ENCODE results near the gene FMNL3.
"Not testable (repeated sequence)": the region's sequence is repeated elsewhere in the genome, so short reads cannot be mapped to it uniquely, and the experiment has no call there.

The FMNL3 gene

DNA sequence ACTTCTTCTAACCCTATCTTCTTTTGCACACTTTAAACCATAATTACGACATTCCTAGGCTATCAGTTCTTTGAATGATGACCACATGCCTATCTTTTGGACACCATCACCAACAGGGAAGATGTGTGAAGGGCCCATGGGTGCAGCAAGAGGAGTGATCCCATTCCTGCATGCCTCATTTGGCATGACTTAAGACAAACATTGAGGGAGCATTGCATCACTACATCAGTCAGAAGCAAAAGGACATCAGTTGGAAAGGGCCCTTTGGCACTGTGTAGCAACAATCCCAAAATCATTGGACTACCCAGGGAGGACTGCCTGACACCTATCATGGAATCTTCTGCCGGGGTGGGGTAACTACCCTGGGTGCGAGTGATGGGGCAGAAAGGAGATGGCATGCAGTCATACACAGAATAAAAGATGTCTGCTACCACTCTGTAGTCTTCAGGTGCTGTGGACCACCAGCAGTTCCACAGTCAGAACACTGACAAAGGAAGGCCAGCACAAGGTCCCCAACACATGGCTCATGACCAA lies 23.4 kb upstream of the FMNL3 start:
- in situ Hi-C loops (cut with HindIII; ENCODE audit: low sequenced_read_pairs) = no loop called here
- no peak for DNase-seq (ENCODE audit: low read depth, low spot score)
- TF ChIP-seq, protein P1, sequence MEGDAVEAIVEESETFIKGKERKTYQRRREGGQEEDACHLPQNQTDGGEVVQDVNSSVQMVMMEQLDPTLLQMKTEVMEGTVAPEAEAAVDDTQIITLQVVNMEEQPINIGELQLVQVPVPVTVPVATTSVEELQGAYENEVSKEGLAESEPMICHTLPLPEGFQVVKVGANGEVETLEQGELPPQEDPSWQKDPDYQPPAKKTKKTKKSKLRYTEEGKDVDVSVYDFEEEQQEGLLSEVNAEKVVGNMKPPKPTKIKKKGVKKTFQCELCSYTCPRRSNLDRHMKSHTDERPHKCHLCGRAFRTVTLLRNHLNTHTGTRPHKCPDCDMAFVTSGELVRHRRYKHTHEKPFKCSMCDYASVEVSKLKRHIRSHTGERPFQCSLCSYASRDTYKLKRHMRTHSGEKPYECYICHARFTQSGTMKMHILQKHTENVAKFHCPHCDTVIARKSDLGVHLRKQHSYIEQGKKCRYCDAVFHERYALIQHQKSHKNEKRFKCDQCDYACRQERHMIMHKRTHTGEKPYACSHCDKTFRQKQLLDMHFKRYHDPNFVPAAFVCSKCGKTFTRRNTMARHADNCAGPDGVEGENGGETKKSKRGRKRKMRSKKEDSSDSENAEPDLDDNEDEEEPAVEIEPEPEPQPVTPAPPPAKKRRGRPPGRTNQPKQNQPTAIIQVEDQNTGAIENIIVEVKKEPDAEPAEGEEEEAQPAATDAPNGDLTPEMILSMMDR (IDR thresholded peaks at IDR 0.05; ENCODE audit: low read depth, low read length) = no peak
- H3K4me3 ChIP-seq (ENCODE audit: low read depth, low read length) = no peak overlapping the region

DNA sequence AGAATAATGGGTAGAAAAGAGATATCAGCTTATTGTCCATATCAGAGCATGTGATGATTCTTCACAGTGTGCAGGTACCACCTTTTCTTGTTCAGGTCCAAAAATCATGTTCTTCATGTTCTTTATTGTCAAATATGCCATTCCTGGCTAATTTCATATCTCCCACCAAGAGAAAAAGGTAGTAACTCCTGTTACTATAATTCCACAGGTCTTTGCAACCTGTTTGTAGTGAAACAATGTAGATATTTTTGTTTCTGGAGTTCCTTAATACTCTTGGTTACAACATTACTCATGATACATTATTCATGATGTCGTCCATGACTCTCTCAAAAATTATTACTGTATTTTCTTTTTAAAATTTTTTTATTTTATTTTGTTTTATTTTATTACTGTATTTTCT lies 22.8 kb upstream of the FMNL3 start:
- in situ Hi-C loops (cut with HindIII; ENCODE audit: low sequenced_read_pairs) = no loop called here
- H3K4me3 ChIP-seq (ENCODE audit: low read depth, low read length) = no peak overlapping the region
- TF ChIP-seq, protein P1 (IDR thresholded peaks at IDR 0.05; ENCODE audit: low read depth, low read length) = no peak
- DNase-seq (ENCODE audit: low read depth, low spot score) = no peak

DNA sequence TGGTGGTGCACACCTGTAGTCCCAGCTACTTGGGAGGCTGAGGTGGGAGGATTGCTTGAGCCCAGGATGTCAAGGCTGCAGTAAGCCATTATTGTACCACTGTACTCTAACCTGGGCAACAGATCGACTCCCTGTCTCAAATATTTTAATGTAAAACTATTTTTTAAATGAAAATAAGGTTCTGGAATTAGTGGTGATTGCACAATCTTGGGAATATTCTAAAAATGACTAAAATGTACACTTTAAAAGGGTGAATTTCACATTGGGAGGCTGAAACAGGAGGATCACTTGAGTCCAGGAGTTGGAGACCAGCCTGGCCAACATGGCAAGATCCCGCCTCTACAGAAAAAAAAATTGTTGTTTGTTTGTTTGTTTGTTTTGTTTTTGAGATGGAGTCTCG lies 21.2 kb upstream of the FMNL3 start:
- DNase-seq (ENCODE audit: low read depth, low spot score) = no peak
- no peak overlapping the region for H3K4me3 ChIP-seq (ENCODE audit: low read depth, low read length)
- in situ Hi-C loops (cut with HindIII; ENCODE audit: low sequenced_read_pairs) = no loop called here
- TF ChIP-seq, protein P1 (IDR thresholded peaks at IDR 0.05; ENCODE audit: low read depth, low read length) = no peak

DNA sequence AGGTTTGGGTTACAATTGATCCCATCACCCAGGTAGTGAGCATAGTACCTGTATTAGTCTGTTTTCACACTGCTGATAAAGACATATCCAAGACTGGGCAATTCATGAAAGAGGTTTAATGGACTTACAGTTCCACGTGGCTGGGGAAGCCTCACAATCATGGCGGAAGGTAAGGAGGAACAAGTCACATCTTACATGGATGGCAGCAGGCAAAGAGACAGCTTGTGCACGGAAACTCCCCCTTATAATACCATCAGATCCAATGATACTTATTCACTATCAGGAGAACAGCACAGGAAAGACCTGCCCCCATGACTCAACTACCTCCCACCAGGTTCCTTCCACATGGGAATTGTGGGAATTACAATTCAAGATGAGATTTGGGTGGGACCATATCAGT lies 14.2 kb upstream of the FMNL3 start:
- DNase-seq (ENCODE audit: low read depth, low spot score); H3K4me3 ChIP-seq (ENCODE audit: low read depth, low read length); in situ Hi-C loops (cut with HindIII; ENCODE audit: low sequenced_read_pairs): not testable (repeated sequence)

DNA sequence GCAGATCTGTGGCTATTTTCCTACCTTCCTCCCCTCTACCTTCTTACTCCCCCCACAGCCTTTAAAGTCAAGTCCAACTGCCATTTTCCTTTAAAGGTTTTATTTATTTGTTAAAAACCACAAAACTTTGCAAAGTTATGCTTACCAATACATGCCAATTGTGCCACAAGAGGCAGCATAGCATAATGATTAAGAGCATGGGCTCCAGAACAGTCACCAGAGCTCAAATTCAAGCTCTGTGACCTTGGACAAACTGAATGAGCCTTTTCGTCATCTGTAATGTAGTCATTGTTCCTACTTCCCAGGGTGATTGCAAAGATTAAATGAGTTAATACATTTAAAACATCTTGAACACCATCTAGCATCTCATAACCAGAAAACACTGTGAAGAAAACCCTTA lies 13.0 kb upstream of the FMNL3 start:
- in situ Hi-C loops (cut with HindIII; ENCODE audit: low sequenced_read_pairs) = no loop called here
- no peak for DNase-seq (ENCODE audit: low read depth, low spot score)
- TF ChIP-seq, protein P1 (IDR thresholded peaks at IDR 0.05; ENCODE audit: low read depth, low read length) = no peak
- no peak overlapping the region for H3K4me3 ChIP-seq (ENCODE audit: low read depth, low read length)

DNA sequence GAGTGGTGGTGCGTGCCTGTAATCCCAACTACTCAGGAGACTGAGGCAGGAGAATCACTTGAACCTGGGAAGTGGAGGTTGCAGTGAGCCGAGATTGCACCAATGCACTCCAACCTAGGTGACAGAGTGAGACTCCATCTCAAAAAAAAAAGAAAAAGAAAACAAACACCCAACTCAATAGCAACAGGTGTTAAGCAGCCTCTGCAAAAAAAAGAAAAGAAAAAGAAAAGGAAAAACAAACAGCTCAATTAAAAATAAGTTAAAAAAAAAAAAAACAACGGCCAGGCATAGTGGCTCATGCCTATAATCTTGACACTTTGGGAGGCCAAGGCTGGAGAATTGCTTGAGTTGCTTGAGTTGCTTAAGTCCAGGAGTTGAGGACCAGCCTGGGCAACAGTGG lies 10.6 kb upstream of the FMNL3 start:
- H3K4me3 ChIP-seq (ENCODE audit: low read depth, low read length); DNase-seq (ENCODE audit: low read depth, low spot score); in situ Hi-C loops (cut with HindIII; ENCODE audit: low sequenced_read_pairs): not testable (repeated sequence)

DNA sequence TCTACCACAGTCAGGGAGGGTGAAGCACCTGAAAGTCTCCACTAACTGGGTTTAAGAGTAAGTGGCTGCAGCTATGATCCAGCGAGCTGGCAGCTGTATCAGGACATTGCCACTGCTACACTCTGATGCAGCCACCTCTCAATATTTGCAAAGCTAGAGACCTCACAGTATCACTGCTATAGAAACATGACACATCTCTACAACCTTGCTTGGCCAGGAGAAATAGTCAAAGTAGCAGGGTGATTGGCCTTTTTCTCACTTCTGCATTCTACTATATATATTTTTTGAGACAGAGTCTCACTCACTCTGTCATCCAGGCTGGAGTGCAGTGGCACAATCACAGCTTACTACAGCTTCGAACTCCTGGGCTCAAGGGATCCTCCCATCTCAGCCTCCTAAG lies 9.3 kb upstream of the FMNL3 start:
- in situ Hi-C loops (cut with HindIII; ENCODE audit: low sequenced_read_pairs) = no loop called here
- H3K4me3 ChIP-seq (ENCODE audit: low read depth, low read length) = no peak overlapping the region
- TF ChIP-seq, protein P1 (IDR thresholded peaks at IDR 0.05; ENCODE audit: low read depth, low read length) = no peak
- DNase-seq (ENCODE audit: low read depth, low spot score) = no peak

DNA sequence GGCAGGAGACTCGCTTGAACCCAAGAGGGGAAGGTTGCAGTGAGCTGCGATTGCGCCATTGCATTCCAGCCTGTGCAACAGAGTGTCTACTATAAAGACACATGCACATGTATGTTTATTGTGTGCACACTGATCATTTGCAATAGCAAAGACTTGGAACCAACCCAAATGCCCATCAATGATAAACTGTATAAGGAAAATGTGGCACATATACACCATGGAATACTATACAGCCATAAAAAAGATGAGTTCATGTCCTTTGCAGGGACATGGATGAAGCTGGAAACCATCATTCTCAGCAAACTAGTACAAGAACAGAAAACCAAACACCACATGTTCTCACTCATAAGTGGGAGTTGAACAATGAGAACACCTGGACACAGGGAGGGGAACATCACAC lies 6.7 kb upstream of the FMNL3 start:
- H3K4me3 ChIP-seq (ENCODE audit: low read depth, low read length); in situ Hi-C loops (cut with HindIII; ENCODE audit: low sequenced_read_pairs); DNase-seq (ENCODE audit: low read depth, low spot score): not testable (repeated sequence)
